OCI-M2 (cell line): ENCODE results near the gene KCNMA1.
"Not testable (repeated sequence)": the region's sequence is repeated elsewhere in the genome, so short reads cannot be mapped to it uniquely, and the experiment has no call there.

Source experiments
- DNase-seq: peaks from one replicate; lab custom pipeline; 2025; ENCODE audit not compliant: unreplicated experiment; lab: John Stamatoyannopoulos, UW

Gene KCNMA1

GRCh38 chr10:77424257-77424656 lies 213.4 kb downstream of the KCNMA1 start:
- no peak for DNase-seq

- no peak for DNase-seq
Measured at GRCh38 chr10:77422491-77423338, 214.9 kb downstream of the KCNMA1 start.

GRCh38 chr10:77421591-77421990 lies 216.0 kb downstream of the KCNMA1 start:
- DNase-seq: no peak

GRCh38 chr10:77420947-77421523 lies 216.6 kb downstream of the KCNMA1 start:
- no peak for DNase-seq

- no peak for DNase-seq
Measured at GRCh38 chr10:77419979-77420378, 217.6 kb downstream of the KCNMA1 start.

GRCh38 chr10:77419056-77419455 lies 218.6 kb downstream of the KCNMA1 start:
- DNase-seq: no peak

GRCh38 chr10:77417806-77418640 lies 219.6 kb downstream of the KCNMA1 start:
- no peak for DNase-seq

GRCh38 chr10:77417359-77417758 lies 220.2 kb downstream of the KCNMA1 start:
- no peak for DNase-seq

GRCh38 chr10:77416311-77417135 lies 221.1 kb downstream of the KCNMA1 start:
- DNase-seq: no peak

- DNase-seq: no peak
Measured at GRCh38 chr10:77415313-77415960, 222.2 kb downstream of the KCNMA1 start.

- no peak for DNase-seq
Measured at GRCh38 chr10:77413231-77413630, 224.4 kb downstream of the KCNMA1 start.

GRCh38 chr10:77412573-77413133 lies 225.0 kb downstream of the KCNMA1 start:
- DNase-seq: not testable (repeated sequence)

GRCh38 chr10:77411805-77412204 lies 225.8 kb downstream of the KCNMA1 start:
- DNase-seq: no peak

- no peak for DNase-seq
Measured at GRCh38 chr10:77410523-77410922, 227.1 kb downstream of the KCNMA1 start.

- DNase-seq: no peak
Measured at GRCh38 chr10:77409697-77410471, 227.7 kb downstream of the KCNMA1 start.

GRCh38 chr10:77408259-77408658 lies 229.3 kb downstream of the KCNMA1 start:
- no peak for DNase-seq

- DNase-seq: no peak
Measured at GRCh38 chr10:77406764-77407430, 230.7 kb downstream of the KCNMA1 start.

GRCh38 chr10:77405771-77406241 lies 231.8 kb downstream of the KCNMA1 start:
- no peak for DNase-seq

GRCh38 chr10:77404810-77405209 lies 232.8 kb downstream of the KCNMA1 start:
- no peak for DNase-seq
